Astrocyte (in vitro differentiated cells and primary cell): Measurements from ENCODE around the gene MAST3.

Experiments
- EZH2 ChIP-seq: IDR thresholded peaks from 2 replicates; pipeline ENCODE4 v1.6.1; 2012; ENCODE audit warnings: mild to moderate bottlenecking, low read length, inconsistent platforms; ENCODE audit not compliant: insufficient read depth
- TF ChIP-seq, protein P1 (sequence below): IDR thresholded peaks from 2 replicates; pipeline ENCODE4 v1.5.1; 2011; ENCODE audit warnings: low read depth, mild to moderate bottlenecking, inconsistent platforms, low read length, moderate library complexity; ENCODE audit not compliant: insufficient read depth

DNA sequence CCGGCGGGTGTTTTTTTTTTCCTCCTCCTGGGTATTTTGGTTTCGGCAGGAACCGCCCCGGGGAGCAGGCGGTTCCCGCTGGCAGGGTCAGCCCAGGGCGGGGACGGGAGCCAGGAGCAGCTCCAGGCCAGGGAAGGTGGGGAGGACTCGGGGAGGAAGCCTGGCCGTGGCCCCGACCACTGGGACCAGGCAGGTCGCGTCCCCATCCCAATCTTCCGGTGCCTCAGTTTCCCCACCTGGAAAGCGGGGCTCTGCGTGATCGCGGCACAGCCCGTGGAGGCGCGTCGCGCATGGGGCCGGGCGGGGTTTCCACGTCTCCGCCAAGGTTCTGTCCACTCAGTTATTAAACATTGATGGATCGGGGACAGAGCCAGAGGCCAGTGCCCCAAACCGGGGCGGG is 45.7 kb upstream of the MAST3 start:
- TF ChIP-seq, protein P1, sequence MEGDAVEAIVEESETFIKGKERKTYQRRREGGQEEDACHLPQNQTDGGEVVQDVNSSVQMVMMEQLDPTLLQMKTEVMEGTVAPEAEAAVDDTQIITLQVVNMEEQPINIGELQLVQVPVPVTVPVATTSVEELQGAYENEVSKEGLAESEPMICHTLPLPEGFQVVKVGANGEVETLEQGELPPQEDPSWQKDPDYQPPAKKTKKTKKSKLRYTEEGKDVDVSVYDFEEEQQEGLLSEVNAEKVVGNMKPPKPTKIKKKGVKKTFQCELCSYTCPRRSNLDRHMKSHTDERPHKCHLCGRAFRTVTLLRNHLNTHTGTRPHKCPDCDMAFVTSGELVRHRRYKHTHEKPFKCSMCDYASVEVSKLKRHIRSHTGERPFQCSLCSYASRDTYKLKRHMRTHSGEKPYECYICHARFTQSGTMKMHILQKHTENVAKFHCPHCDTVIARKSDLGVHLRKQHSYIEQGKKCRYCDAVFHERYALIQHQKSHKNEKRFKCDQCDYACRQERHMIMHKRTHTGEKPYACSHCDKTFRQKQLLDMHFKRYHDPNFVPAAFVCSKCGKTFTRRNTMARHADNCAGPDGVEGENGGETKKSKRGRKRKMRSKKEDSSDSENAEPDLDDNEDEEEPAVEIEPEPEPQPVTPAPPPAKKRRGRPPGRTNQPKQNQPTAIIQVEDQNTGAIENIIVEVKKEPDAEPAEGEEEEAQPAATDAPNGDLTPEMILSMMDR = no peak
- TF ChIP-seq EZH2 = no peak
